ENCODE measurements around the gene KLF13. TPM values are rescaled to one million over a fixed set of nuclear protein-coding genes. Genes with fewer than 3 reads are reported as not detected.

KLF13 gene
- total RNA-seq, 2 experiments from 2014 or later: 163 to 175 TPM

GRCh38 chr15:31344823-31345605 lies 18.4 kb downstream of the KLF13 start:
- H3K27me3 Mint-ChIP-seq: no peaks in the 10 kb centered on the region
- peaks cover 57% of the 10 kb centered on the region for H3K36me3 Mint-ChIP-seq (ENCODE audit: low read depth)
- no peak for TF ChIP-seq CTCF (IDR thresholded peaks at IDR 0.05)
- H3K9me3 Mint-ChIP-seq: no peaks in the 10 kb centered on the region
- H3K4me3 Mint-ChIP-seq: peak overlapping the region; percentile 90
- ATAC-seq (peak; percentile 40), DNase-seq (peak; percentile 75)
- intact Hi-C loops (cut with micrococcal nuclease): loop anchor here (5.0 kb wide), 1 partner anchor 137 kb away; no protein-coding TSS in a partner anchor
- CTCF ChIA-PET: interaction anchor here (0.7 to 6.4 kb wide), 5 partner anchors 12 to 130 kb away, joined by 3 to 47 read pairs (median 9); no protein-coding TSS in a partner anchor
- POLR2A ChIA-PET: interaction anchor here (1.0 to 17.4 kb wide), 11 partner anchors 10 to 141 kb away, joined by 4 to 444 read pairs (median 13); partner anchors contain the start of gene KLF13
- peak overlapping the region; percentile 99 for H3K27ac Mint-ChIP-seq
- peaks cover 84% of the 10 kb centered on the region for H3K4me1 Mint-ChIP-seq (ENCODE audit: low read depth)

GRCh38 chr15:31345606-31346366 lies 19.2 kb downstream of the KLF13 start:
- CTCF ChIA-PET: interaction anchor here (0.8 to 6.4 kb wide), 10 partner anchors 12 to 142 kb away, joined by 3 to 47 read pairs (median 6); no protein-coding TSS in a partner anchor
- Mint-ChIP-seq H3K4me3 (peak overlapping the region; percentile 90), H3K27me3 (no peaks in the 10 kb centered on the region), H3K36me3 (ENCODE audit: low read depth) (peaks cover 59% of the 10 kb centered on the region), H3K4me1 (ENCODE audit: low read depth) (peaks cover 84% of the 10 kb centered on the region), H3K9me3 (no peaks in the 10 kb centered on the region), H3K27ac (peak overlapping the region; percentile 99)
- no peak for TF ChIP-seq CTCF (IDR thresholded peaks at IDR 0.05)
- DNase-seq: peak; percentile 58
- intact Hi-C loops (cut with micrococcal nuclease): loop anchor here (1.0 to 5.0 kb wide), 2 partner anchors 17 to 137 kb away; no protein-coding TSS in a partner anchor
- peak; percentile 10 for ATAC-seq
- POLR2A ChIA-PET: interaction anchor here (0.7 to 17.4 kb wide), 18 partner anchors 10 to 142 kb away, joined by 3 to 444 read pairs (median 4); partner anchors contain the start of gene KLF13

GRCh38 chr15:31346367-31347066 lies 19.9 kb downstream of the KLF13 start:
- intact Hi-C loops (cut with micrococcal nuclease): loop anchor here (1.0 to 5.0 kb wide), 2 partner anchors 18 to 136 kb away; no protein-coding TSS in a partner anchor
- peak overlapping the region; percentile 90 for H3K4me3 Mint-ChIP-seq
- TF ChIP-seq CTCF (IDR thresholded peaks at IDR 0.05): no peak
- H3K4me1 Mint-ChIP-seq (ENCODE audit: low read depth): peaks cover 84% of the 10 kb centered on the region
- ChIA-PET POLR2A (interaction anchor here (0.7 to 17.4 kb wide), 24 partner anchors 8 to 142 kb away, joined by 3 to 444 read pairs (median 4); partner anchors contain the start of gene KLF13), CTCF (interaction anchor here (0.8 to 6.4 kb wide), 11 partner anchors 11 to 144 kb away, joined by 3 to 47 read pairs (median 4); no protein-coding TSS in a partner anchor)
- no peaks in the 10 kb centered on the region for H3K9me3 Mint-ChIP-seq
- no peaks in the 10 kb centered on the region for H3K27me3 Mint-ChIP-seq
- peak overlapping the region; percentile 99 for H3K27ac Mint-ChIP-seq
- peaks cover 64% of the 10 kb centered on the region for H3K36me3 Mint-ChIP-seq (ENCODE audit: low read depth)
- peak; percentile 12 for ATAC-seq
- DNase-seq: peak; percentile 71

GRCh38 chr15:31347067-31347975 lies 20.7 kb downstream of the KLF13 start:
- Mint-ChIP-seq H3K36me3 (ENCODE audit: low read depth) (peaks cover 69% of the 10 kb centered on the region), H3K4me1 (ENCODE audit: low read depth) (peaks cover 84% of the 10 kb centered on the region), H3K4me3 (peak overlapping the region; percentile 90), H3K9me3 (no peaks in the 10 kb centered on the region), H3K27me3 (no peaks in the 10 kb centered on the region), H3K27ac (peak overlapping the region; percentile 99)
- no peak for TF ChIP-seq CTCF (IDR thresholded peaks at IDR 0.05)
- CTCF ChIA-PET: interaction anchor here (1.0 to 6.4 kb wide), 10 partner anchors 10 to 143 kb away, joined by 3 to 47 read pairs (median 6); no protein-coding TSS in a partner anchor
- intact Hi-C loops (cut with micrococcal nuclease): loop anchor here (5.0 kb wide), 1 partner anchor 135 kb away; no protein-coding TSS in a partner anchor
- peak; percentile 96 for DNase-seq
- ATAC-seq: peak; percentile 81
- POLR2A ChIA-PET: interaction anchor here (0.8 to 17.4 kb wide), 23 partner anchors 9 to 142 kb away, joined by 3 to 444 read pairs (median 5); partner anchors contain the start of gene KLF13
